A673 (cell line): Measurements from ENCODE around the gene TMEM271. TPM values are rescaled to one million over a fixed set of nuclear protein-coding genes. Genes with fewer than 3 reads are reported as not detected.

Experiments
- BruUV-seq: library from RNA; stranded (reverse); fragments of 400-500 nt; replicated peaks from 2 replicates; lab custom pipeline; 2021; lab: Mats Ljungman, UMichigan
- CTCF ChIA-PET: fragments of 300-600 bp; sonication (Branson Sonifier 250); formaldehyde crosslinking; loops from one replicate; lab custom pipeline; 2022; ENCODE audit warnings: antibody characterized with exemption; lab: Charles Lee
- POLR2A ChIA-PET: fragments of 300-600 bp; sonication (Branson Sonifier 250); formaldehyde crosslinking; loops from one replicate; lab custom pipeline; 2022; ENCODE audit warnings: antibody characterized with exemption; ENCODE audit not compliant: low non-redundant PET; lab: Charles Lee
- DNase-seq: peaks from one replicate; pipeline ENCODE4 v3.0.0-alpha.2; 2015; ENCODE audit warnings: low spot score
- H3K27ac ChIP-seq: fragments of 200-600 bp; sonication (generic); 2 replicates; pipeline ENCODE4 v1.5.1; 2016; ENCODE audit warnings: mixed run types, low read depth, mild to moderate bottlenecking, mixed read lengths, antibody characterized with exemption, low read length; ENCODE audit not compliant: poor library complexity, severe bottlenecking
- H3K27me3 ChIP-seq: fragments of 200-600 bp; sonication (generic); replicated peaks from 2 replicates; pipeline ENCODE4 v1.6.1; 2017; ENCODE audit warnings: mixed run types, low read depth, mild to moderate bottlenecking, mixed read lengths, antibody characterized with exemption, low read length; ENCODE audit not compliant: insufficient read depth, poor library complexity
- H3K36me3 ChIP-seq: fragments of 200-600 bp; sonication (generic); 2 replicates; pipeline ENCODE4 v1.6.1; 2016; ENCODE audit warnings: mixed run types, mild to moderate bottlenecking, mixed read lengths, antibody characterized with exemption, low read length; ENCODE audit not compliant: insufficient read depth, poor library complexity, severe bottlenecking
- H3K4me1 ChIP-seq: fragments of 200-600 bp; sonication (generic); 2 replicates; pipeline ENCODE4 v1.6.1; 2017; ENCODE audit warnings: mixed run types, mild to moderate bottlenecking, mixed read lengths, antibody characterized with exemption, low read length; ENCODE audit not compliant: insufficient read depth, poor library complexity, severe bottlenecking
- H3K4me3 ChIP-seq: fragments of 200-600 bp; sonication (generic); 2 replicates; pipeline ENCODE4 v1.5.1; 2016; ENCODE audit warnings: low read depth, mixed run types, mild to moderate bottlenecking, mixed read lengths, low read length; ENCODE audit not compliant: poor library complexity, severe bottlenecking
- H3K9me3 ChIP-seq: fragments of 200-600 bp; sonication (generic); 2 replicates; pipeline ENCODE4 v1.6.1; 2016; ENCODE audit warnings: mixed run types, low read depth, mild to moderate bottlenecking, mixed read lengths, antibody characterized with exemption, low read length; ENCODE audit not compliant: poor library complexity, severe bottlenecking
- CTCF ChIP-seq: fragments of 300-800, 200-600 bp; sonication (generic); conservative IDR thresholded peaks from 2 replicates; pipeline ENCODE4 v1.5.1; 2017; ENCODE audit warnings: low read depth, mild to moderate bottlenecking, antibody characterized with exemption, low read length, moderate library complexity, mixed read lengths
- EZH2 ChIP-seq: fragments of 200-600 bp; sonication (generic); IDR thresholded peaks from 2 replicates; pipeline ENCODE4 v1.6.1; 2017; ENCODE audit warnings: borderline replicate concordance, low read depth, mild to moderate bottlenecking, mixed read lengths, antibody characterized with exemption, low read length; ENCODE audit not compliant: poor library complexity, severe bottlenecking
- intact Hi-C: fragments of 100-400 bp; cut with micrococcal nuclease; formaldehyde crosslinking; loops from one replicate; pipeline ENCODE4 v1.10.0; 2022; ENCODE audit not compliant: unreplicated experiment
- total RNA-seq: library from RNA; stranded (reverse); gene quantifications from 2 replicates; pipeline ENCODE4 v1.2.3, GENCODE V29; 2021

Gene TMEM271
- total RNA-seq, 1 experiment from 2014 or later = 3.6 TPM

GRCh38 chr4:624705-625590, 48.9 kb upstream of the TMEM271 start, which contains the start of gene PDE6B:
PDE6B (plus strand) TSS chr4:625573; CDS start chr4:625627, 54 bp downstream.
- H3K27ac ChIP-seq = no peak within 1 kb of the TSS
- no peaks in the 10 kb centered on the region for H3K27me3 ChIP-seq
- peak; percentile 34 for DNase-seq
- no peaks in the 10 kb centered on the region for H3K36me3 ChIP-seq
- no peaks in the 10 kb centered on the region for H3K4me1 ChIP-seq
- BruUV-seq = no TSS peak
- no peak within 1 kb of the TSS for H3K4me3 ChIP-seq
- TF ChIP-seq CTCF (no peak), EZH2 (no peak)
- ChIA-PET CTCF (no interaction called here), POLR2A (interaction anchor here (0.6 kb wide), 1 partner anchor 65 kb away, joined by 4 read pairs; no protein-coding TSS in a partner anchor)
- intact Hi-C loops = no loop called here
- H3K9me3 ChIP-seq = no peaks in the 10 kb centered on the region

GRCh38 chr4:623914-624566, 47.9 kb upstream of the TMEM271 start:
- no peak for DNase-seq

More at GRCh38 chr4:623914-624566, 47.9 kb upstream of the TMEM271 start:
- H3K27me3 ChIP-seq = no peaks in the 10 kb centered on the region
- no peaks in the 10 kb centered on the region for H3K9me3 ChIP-seq
- POLR2A ChIA-PET = interaction anchor here (0.6 kb wide), 1 partner anchor 66 kb away, joined by 4 read pairs; no protein-coding TSS in a partner anchor
- H3K27ac ChIP-seq = no peak overlapping the region
- BruUV-seq = no TSS peak
- no peaks in the 10 kb centered on the region for H3K36me3 ChIP-seq
- no peak for TF ChIP-seq EZH2
- no peak for TF ChIP-seq CTCF
- no peaks in the 10 kb centered on the region for H3K4me1 ChIP-seq
- no peak overlapping the region for H3K4me3 ChIP-seq
- CTCF ChIA-PET = no interaction called here
- intact Hi-C loops = no loop called here
